Right renal cortex interstitium (tissue), 3 donors: ENCODE data around the gene PLXNA4. TPM values are rescaled to one million over a fixed set of nuclear protein-coding genes. Genes with fewer than 3 reads are reported as not detected.

ENCODE experiments used
- DNase-seq, 3 donors: peaks; one replicate each; pipeline ENCODE4 v3.0.0-alpha.2; 2013; ENCODE audit warnings: low read depth in 3 of 3, low spot score in 2 of 3
- polyA plus RNA-seq, 3 donors: library from polyadenylated mRNA; unstranded; fragments of 120-200 nt; gene quantifications; one replicate each; pipeline ENCODE4 v1.2.1, GENCODE V29; 2013; ENCODE audit not compliant: insufficient read length in 3 of 3

PLXNA4 gene
- polyA plus RNA-seq, 3 donors = 11.8 to 14.5 (median 13.5) TPM

DNA sequence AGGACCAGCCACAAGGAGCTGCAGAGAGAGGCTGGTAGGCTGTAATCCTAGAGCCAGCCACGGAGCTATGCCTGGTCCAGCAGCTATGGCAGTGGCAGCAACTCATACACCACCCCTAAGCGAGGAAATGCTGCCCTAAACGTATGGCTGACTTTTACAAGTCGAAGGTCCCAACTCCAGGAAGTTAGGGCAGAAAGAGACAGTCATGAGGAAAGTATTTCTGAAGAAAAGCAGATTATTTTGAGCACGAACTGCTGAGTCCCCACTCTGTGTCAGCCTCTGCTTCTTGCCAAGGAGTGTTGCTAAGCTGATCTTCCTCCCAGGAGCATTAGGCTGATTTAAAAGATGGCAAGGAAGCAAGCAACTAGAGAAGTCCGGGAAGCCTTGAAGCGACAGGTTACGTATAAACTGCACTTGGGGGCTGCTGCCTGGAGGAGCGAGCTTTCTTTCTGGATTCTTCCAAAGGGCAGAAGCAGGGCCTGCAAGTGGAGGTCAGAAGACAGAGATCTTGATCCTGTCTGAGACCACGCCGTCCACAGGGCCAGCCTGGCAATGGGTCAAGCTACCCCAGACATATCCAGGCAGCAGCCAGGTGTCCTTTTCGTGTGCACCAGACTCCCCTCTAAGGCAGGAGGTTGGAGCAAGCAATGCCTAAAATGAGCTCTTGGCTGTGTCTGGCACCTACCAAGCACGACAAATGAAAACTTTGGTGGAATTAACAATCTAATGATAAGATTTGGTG lies 39.4 kb downstream of the PLXNA4 start:
- DNase-seq = no peak

DNA sequence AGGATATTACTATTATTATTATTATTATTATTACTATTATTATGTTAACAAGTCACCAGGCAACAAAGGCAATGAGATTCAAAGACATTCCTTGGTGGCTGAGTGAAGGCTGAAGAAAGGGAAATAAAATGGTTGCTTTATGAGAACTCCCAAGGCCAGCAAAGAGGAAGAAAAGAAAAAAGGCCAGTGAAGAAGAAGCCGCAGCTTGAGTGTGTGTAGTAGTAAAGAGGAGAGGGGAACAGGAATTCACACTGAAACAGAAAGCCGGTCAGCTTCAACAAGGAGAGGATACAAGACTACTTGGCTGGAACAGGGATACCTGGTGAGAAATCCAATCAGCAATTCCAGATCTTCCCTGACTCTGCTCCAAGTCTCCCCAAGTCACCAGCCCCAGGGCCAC lies 42.4 kb downstream of the PLXNA4 start:
- DNase-seq = no peak

DNA sequence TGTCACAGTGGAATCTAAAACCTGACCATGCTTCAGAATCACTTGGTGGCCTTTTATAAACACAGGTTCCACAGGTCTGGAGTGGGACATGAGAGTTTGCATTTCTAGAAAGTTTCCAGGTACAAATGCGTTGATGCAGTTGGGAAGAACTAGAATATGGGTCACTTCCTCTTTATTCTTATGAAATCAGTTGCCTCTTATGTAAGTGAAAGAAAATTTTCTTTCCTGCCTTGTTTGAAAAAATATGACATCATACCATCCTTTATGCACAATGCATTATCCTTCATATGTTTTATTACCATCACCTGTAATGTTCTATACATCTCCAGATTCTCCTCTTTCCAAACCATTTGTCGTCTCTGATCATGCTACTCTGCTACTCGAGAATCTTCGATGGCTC lies 44.0 kb downstream of the PLXNA4 start:
- no peak for DNase-seq

DNA sequence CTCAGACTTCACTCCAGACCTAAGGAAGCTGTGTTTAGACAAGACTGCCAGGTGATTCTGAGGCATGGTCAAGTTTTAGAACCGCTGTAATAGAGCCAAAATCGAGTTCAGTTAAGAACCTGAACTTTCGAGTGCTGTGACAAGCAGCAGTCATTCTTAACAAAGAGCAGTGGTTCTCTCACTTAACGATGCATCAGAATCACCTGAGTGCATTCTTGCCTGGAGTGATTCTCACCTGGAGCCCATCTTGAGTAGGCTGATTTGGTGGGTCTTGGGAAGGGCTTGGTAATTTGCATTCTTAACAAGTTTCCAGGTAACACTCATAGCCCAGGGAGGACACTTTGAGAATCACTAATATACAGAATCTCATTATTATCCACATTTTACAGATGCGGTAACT lies 44.7 kb downstream of the PLXNA4 start:
- no peak for DNase-seq

DNA sequence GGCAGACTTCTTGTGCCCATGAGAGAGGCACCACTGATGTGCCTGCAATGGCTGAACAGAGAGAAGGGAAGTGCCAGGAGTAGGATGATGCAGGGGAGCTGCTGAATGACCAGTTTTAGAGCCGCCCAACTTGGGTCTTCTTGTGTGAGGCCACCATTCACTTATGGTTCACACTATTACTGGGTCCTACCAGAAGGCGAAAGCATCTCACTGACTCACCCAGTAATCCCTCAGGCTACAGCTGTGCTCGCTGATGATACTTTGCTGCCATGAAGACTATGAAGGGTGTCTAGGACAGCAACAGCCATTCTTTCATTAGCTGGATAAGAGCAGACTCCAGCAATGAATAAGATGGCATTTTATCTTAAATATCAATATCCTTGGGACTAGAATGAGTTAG lies 47.6 kb downstream of the PLXNA4 start:
- DNase-seq = no peak

DNA sequence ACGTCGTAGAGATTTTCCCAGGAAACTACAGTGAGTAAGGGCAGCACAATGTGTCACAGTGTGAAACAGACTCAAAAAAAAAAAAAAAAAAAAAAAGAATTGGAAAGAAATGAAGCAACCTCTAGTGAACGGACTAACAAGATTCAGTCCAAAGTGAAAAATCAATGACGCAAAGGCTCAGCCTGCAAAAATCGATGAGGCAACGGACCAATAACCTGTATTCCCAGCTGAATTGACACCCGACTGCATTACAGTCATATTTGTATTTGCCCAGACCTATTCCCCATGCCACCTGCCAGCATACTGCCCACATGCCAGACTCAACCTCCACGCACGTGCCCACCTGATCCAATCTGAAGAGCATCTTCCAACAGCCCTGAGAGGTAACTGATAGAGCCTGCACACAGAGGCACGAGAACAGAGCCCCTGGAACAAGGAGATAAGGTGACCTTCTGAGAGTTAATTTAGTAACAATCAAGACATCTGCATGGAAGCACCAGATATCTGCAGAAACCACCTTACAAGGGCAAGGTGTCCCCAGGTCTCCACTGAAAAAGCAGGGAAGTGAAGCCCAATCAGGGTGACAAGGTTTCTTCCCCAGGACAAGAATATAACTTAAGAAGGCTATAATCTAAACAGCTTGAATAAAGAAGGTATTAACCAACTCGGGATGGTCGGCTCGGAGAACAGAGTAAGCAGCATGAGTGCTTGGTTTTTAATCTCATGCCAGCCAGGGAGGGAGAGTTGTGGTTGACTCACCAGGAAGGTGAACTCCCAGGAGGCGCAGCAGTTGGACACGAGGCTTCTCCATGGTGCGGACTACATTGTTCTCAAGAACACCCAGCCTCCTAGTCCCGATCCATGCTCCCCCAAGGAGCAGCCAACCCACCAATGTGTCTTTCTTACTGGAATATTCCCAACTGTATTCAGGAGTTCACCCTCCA lies 48.5 kb downstream of the PLXNA4 start:
- no peak for DNase-seq

DNA sequence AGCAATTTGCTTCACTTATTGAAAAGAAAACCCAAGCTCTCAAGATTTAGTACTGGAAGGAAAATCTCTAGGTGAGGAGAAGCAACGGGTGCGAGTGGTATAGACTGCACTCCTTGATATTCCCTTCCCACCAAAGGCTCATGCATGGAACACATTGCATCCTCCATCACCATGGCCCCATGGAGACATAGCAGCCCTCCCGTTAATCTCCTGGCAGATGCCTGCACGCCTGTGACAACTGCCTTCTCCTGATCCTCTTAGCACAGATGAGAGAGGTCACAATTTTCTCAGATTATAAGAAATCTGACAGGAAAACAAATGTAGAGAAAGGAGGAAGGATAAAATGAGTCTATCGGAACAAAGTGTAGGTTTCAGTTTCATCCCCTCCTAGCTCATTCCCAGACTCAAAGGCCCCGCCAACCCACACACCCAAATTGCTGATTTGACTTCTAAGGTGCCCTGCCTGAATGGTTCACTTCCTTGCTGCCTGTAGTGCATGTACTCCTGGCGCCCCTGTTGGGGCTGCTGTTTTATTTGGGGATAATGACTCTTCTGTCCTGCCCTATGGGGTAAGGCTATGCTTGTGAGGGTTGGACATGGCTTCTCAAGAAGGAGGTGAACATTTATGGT lies 50.0 kb downstream of the PLXNA4 start:
- no peak for DNase-seq

DNA sequence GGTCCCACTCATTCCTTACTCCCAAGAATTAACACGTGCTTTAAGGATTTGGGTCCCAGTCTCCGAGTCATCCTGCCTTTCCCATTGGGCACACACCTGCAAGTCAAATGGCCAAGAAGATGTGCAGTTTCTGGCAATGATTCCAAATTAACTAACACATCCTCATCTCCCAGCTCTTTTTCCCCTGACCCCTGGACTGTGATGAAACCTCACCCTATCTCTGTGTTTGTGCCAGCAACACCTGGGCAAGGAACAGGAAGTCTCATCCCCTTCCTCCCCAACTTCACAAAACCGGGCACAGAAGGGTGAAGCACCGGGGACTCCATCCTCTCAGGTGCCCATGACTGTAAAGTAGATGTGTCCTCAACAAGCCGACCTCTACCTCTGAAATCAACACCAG lies 54.8 kb downstream of the PLXNA4 start:
- no peak for DNase-seq

DNA sequence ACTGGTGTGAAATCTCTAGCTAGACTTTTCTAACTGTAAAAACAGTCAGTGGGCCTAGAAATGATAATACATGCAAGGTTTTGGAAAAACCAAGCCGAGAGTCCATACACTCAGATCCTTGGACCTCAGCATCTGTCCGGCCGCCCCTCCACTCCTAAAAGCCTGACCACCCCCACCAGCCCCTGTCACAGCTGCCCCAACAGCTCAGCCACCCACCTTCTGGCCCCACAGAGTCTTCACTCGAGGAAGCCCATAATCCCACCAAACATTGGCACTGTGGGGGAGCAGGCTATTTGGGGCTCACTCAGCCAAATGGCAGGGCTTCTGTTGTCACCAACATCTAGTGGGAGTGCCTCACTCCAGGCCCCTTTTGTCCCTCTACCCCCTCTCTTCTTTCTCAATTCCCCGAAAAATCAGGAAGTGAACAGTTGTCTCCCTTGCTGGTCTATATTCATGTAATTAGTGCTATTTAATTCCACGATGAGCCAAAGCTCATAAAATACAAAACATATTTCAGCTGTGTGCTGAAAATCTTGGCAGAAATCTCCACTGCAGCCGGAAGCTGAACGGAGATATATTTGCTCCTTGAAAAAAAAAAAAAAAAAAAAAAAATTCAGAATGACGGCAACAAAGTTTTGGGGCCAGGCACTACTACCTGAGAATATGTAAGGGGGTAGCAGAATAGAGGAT lies 55.5 kb downstream of the PLXNA4 start:
- DNase-seq = no peak

DNA sequence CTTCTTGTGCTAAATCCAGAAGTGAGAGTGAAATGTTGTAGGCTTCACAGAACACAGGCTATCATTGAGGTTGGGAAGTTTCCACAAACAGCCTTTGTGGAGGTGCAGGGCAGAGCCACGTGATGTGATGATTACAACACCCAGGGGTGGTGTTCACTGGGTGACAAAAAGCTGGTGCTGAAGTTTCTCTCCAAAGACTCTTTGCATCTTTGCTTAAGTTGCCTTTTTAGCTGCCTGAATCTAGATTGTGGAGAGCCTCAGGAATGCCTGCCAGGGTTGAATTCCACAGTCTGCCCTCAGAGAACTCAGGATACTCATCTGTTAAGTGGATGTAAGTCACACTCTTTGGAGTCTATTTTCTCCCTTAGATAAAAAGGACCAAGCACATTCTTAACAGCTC lies 56.3 kb downstream of the PLXNA4 start:
- no peak for DNase-seq

DNA sequence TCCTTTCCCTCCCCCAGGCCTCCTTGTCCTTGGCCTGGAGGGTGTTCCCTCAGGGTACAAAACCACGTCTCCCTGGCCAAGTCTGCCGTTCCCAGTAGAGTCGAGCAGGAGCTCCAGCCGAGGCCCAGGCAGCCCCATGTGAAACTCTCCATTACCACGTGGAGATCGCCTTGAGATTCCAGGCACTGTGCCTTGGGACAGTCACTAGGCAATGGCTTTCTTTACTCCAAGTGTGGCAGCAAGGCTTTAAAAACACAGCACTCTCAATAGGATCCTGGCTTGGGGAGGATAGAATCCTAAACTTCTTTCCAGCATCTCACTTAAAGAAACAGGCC lies 57.5 kb downstream of the PLXNA4 start:
- DNase-seq = no peak

DNA sequence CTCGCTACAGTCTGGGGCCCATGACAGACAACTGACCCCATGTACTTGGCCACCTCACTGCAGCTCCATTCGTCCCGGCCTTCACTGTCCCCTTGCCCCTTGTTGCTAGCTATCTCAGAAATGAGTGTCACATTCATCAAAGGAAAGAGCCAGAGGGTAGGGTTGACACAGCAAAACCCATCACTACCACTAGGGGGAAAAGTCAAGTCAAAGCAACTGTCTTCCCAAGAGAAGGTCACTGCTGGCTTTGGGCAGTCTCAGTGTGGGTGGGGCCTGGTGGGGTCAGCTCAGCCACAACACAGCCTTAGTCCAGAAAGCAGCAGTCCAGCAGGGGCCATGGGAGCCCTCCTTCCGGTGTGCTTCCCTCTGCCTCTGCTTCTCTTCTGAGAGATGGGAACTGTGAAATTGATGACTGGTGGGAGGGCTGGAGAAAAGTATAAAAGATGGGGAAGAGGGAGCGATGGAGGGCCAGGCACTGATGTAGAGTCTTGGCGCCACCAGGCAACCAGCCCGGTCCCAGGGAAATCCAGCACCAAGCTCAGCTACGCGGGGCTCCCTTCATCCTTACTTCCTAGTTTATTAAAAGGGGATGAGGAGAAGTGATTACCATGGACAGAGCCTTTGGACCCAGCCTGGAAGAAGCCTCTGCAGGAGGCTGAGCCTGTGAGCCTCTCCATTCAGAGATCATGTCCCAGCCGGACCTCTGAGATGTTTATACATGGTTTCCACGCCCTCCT lies 58.0 kb downstream of the PLXNA4 start:
- DNase-seq = no peak

DNA sequence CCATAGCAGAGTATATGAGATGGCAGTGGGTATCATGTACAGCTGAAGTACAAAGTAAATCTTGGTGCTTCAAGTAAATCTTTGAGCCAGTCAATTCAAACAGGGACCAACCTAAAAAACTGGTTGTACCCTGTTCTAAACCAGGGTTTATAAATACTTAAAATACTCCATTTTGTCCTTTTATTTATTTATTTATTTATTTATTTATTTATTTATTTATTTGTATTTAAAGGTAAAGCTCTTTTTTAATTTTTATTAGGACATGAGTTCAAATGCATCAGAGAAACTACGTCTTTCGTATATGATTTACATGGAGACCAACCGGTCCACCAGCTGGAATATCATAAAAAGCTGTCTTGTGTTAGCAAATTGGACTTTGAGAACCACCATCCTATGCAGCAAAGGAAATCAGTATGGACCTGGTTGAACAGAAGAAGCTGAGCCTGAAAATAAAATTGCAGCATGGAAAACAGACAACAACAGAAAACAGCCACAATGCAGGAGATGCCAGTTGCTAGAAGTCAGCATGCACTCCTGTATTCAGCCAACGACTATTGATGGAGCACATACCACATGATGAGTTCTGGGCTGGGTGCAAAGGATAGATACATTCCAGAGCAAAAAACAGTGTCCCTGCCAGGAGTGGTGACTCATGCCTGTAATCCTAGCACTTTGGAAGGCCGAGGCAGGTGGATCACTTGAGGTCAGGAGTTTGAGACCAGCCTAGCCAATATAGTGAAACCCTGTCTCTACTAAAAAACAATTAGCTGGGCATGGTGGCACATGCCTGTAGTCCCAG lies 60.0 kb downstream of the PLXNA4 start:
- DNase-seq = no peak

DNA sequence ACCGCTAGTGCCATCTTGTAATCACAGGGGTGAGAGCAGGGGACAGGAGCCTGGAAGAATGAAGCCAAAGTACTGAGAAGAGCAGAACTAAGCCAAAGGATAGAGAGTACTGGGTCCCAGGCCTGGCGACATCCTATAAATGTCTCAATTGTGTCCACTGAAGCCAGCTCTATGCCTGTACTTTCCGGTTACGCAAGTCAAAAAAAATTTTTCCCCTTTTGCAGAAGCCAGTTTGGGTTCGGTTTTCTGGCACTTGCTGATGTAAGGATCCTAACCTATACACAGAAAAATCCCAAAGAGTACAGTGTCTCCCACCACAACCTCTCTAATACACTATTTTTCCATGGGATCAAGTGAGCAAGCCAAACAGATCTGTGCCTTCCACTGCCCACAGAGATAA lies 61.1 kb downstream of the PLXNA4 start:
- DNase-seq = no peak

DNA sequence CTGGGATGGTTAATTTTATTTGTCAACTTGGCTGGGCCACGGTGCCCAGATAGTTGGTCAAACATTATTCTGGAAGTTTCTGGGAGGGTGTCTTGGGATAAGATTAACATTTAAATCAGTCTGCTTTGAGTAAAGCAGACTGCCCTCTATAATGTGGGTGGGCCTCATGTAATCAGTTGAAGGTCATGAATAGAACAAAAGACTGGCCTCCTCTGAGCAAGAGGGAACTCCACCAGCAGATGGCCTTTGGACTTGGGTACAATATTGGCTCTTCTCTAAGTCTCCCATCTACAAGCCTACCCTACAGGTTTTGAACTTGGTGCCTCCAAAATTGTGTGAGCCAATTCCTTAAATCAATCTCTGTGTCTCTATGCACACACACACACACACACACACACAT lies 61.8 kb downstream of the PLXNA4 start:
- no peak for DNase-seq

DNA sequence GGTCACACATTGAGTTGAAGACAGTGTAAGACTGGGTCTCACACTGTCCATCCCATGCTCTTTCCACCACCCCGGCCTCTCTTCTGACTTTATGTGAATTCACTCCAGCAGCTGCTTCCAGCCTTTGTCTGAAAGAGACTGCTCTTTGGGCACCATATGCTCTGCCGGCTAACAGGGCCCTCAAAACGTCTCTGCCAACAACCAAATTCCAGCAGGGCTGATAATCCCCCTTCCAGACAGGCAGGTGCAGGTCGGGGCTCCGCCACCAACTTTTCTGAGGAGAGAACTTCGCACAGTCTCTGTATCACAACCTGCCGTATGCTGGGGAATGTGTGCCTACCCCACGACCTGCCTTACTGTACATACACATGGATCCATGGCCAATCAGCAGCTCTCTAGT lies 64.3 kb downstream of the PLXNA4 start:
- DNase-seq = no peak

DNA sequence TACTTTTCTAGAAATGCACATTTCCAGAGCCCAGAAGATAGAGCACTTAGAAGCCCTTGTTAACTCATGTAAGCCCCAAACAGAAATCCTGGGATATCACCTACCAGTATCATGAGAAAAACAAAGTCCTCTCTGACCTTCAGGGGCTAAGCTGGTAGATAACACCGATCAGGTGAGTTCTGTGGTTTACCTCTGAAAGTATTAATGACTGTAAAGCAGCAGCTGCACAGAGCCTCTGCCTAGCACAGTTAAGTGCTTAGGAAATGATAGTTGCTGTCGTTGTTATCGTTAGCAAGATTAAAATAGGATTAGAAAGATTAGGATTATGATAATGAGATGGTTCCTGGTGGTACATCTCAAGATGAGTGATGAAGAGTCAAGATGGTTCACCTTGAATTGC lies 64.9 kb downstream of the PLXNA4 start:
- no peak for DNase-seq

DNA sequence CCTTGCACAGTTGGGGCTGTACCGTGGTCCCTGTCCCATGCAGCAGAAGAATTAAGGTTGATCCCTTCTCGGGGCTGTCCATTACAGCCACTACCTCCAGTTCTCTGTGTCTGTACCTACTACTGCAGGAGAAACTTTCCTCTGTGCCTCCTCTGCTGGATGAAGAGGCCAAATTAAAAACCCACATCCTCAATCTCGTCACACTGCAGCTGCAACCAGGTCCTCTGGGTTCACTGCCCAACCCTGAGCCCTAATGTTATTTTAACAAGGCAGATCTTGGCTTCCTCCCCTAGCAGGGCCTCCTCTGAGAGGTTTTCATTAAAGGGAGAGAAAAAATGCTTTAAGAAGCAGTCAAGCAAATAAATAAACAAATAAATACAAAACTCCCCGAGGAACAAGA lies 66.6 kb downstream of the PLXNA4 start:
- no peak for DNase-seq

DNA sequence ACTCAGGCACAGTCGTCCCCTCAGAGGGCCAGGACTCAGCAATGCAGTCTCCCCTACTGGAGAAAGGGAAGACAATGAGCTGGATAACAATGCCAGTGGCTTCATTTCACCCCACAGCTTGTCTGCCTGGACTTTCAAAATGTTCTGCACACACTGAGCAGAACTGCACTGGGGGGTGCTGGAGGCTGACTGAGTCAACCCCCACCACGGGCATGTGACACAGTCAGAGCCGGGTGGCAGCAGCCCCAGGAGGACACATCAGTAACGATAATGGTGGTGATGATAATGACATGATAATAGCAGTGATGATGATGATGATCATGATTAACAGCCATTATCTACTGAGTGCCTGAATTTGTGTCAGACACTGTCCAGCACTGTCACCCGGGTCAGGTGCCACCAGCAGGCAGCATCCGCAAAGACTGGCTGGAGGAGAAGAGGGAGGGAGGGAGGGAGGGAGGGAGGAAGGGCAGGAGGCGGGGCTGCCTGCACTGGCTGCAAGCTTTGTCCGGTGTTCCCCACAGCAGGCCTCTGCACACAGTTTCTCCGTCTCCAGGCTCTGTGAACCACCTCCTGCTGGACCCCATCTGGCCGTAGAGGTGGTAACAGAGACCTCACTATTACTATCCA lies 67.4 kb downstream of the PLXNA4 start:
- DNase-seq = no peak
